NK-92 (cell line): ENCODE data around the gene DYNC1I2.
"Not testable (repeated sequence)": the region's sequence is repeated elsewhere in the genome, so short reads cannot be mapped to it uniquely, and the experiment has no call there.

ENCODE experiments used
- DNase-seq: peaks from one replicate; lab custom pipeline; 2025; ENCODE audit not compliant: unreplicated experiment; lab: John Stamatoyannopoulos, UW

The DYNC1I2 gene

DNA sequence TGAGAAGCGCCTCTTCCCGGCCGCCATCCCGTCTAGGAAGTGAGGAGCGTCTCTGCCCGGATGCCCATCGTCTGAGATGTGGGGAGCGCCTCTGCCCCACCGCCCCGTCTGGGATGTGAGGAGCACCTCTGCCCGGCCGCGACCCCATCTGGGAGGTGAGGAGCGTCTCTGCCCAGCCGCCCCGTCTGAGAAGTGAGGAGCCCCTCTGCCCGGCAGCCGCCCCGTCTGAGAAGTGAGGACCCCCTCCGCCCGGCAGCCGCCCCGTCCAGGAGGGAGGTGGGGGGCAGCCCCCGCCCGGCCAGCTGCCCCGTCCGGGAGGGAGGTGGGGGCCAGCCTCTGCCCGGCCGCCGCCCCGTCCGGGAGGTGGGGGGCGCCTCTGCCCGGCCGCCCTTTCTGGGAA is 87.3 kb downstream of the DYNC1I2 start:
- not testable (repeated sequence) for DNase-seq

DNA sequence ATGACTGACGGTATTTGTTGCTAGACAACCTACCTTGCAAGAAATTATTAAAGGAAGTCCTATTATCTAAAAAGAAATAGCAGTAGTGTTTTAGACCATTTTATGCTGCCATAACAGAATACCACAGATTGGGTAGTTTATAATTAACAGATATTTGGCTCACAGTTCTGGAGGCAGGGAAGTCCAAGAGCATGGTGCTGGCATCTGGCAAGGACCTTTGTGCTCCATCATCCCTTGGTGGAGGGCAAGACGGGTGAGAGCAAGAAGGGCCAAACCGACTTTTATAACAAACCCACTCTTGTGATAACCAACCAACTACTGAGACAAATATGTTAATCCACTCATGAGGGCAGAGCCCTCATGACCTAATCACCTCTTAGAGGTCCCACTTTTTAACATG is 91.2 kb downstream of the DYNC1I2 start:
- no peak for DNase-seq

DNA sequence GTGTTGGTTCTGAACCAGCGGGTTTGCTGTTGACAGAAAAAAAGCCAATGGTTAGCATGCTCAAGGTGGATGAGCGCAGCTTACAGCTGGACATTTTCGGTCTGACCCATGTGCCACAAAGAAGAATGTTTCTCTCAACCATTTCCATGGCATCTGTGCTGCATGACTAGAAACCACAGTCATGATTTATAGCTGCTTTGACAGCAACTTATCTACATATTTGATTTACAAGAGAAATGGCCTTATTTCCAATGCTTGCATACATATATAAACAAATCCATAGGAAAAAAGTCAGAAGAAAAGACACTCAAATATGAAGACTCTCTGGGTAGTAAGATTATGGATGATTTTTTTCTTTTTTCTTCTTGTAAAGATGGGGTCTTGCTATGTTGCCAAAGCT is 98.2 kb downstream of the DYNC1I2 start:
- DNase-seq, result no peak

DNA sequence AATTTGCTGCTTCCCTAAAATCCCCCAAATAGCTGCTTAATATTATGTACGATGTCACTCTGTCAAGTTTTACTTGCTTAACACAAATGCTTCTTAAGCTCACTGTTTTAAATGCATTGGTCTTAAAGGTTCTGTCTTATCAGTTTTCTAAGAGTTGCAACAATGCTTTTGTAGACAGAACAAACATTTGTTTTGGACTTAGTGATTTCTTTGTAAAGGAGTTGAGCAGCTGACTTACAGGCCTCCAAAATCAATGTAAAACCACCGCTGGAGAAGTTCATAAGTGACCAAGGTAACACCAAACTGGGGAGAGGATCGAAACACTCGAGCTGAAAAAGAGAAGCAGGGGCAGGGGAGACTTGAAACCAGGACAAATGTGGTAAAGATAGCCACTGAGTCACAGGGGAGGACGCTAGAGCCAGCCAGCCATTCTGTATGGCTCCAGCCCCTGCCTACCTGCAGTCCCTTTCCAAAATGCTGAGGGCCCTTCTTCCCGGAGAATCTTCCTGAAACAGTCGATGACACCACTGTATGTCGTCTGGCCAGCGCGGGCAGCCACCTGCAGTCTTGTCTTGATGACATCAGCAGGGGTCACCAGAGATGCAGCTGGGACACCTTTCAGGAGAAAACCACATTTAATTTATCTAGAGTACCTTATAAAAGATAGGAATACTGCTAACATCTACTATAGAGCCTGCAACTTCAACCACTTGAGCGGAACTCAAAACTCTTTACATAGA is 100.2 kb downstream of the DYNC1I2 start:
- no peak for DNase-seq

DNA sequence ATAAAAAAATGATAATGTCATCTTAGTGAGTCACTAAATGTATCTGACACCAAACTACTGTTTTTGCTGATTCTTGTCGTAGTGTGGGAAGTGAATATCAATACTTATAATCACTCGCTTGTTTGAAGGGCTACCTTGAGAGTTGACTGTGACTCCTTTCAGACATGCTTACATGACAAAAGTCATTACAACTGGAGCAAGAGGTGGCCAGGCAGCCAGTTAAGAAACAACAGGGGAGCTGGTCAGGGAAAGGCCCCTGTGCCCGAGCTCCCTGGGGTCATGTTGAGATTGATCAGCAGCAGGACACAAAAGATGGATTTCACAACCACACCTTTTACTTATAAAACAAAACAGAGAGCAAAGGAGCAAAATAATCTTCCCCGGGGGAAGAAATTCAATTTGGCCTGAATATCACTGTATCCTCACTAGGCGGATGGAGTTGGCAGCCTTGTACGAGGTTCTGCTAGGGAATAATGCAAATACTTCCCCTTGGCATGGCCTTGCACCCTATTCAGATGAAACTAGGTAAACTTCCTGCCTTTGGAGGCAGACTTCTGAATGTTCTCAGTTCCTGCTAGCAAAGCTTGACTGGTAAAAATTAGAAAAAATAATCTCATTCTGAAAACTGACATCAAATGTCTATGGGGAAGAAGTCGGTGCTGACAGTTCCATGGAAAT is 101.2 kb downstream of the DYNC1I2 start:
- no peak for DNase-seq

DNA sequence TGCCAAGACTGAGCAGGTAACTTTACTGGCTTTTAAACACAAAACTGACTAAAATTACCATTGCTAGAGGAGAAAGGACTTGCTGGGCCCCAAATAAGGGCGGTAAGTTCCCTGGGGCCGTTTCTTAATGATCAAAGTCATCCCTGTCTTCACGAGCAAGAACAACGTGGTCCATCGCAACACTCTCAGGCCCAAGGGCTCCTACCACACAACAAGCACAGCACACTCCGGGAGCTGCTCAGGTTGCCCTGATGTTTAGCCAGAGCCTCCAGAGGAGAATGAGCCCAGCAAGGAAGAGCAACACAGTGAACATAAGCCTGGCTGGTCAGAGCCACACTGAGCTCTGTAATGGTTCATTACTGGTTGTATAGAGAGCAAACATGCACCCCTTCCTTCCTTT is 102.7 kb downstream of the DYNC1I2 start:
- DNase-seq, result no peak

DNA sequence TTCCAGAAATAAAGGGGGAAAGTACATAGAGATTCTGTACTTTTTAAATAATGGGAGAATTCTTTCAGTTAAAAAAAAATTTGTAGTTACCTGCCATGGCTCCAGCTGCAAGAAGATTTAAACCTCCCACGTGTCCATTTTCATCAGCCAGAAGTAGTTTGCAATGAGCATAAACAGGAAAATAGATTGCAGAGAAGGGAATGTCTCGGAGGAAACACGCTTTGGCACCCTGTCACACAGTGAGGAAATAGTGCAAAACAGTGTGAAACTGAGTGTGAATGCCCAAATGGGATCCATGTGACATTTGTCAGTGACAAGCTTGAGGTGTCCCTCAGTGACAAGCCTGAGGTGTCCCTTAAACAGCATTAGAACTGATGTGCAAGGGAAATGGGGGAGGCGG is 104.1 kb downstream of the DYNC1I2 start:
- DNase-seq, result no peak

DNA sequence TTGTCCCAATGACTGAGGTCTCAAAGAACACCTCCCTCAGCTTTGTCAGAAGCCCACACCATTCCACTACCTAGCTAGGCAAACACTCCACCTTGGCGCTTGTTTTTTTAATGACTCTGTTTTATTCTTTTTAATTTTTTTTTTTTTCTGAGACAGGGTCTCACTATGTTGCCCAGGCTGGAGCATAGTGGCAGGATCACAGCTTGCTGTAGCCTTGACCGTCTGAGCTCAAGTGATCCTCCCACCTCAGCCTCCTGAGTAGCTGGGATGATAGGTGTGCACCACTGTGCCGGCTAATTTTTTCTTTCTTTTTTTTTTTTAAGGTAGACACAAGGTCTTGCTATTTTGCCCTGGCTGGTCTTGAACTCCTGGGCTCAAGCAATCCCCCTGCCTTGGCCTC is 104.9 kb downstream of the DYNC1I2 start:
- no peak for DNase-seq

DNA sequence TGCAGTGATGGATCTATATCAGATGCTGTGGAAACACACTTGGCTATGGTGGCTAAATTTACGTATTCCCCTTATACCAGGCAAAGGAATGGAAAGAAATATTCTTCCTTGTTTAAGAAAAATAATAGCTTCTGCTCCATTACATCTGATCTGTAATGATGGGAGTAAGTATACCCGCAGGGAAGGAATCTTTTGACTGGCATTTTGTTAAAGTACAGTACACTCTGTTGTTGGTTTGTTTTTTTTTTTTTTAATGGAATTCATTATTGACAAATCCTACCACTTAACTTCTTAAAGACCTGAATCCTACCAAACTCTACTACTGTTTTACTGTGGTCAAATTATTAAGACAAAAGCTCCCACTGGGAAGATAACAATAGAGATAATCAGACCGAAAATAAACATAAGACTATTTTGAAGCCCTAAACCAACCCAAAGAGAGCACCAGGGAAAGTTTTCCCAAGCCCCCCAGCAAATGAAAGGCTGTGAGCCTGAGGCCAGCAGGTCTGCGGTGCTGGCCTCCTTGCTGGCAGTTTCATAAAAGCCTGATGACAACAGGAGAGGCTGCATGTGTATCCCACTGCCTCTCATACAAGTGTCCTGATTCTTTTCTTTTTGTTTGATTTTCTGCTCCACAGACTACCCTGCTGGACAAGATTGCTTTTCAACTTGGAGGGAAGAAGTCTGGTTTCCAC is 105.8 kb downstream of the DYNC1I2 start:
- DNase-seq, result no peak

DNA sequence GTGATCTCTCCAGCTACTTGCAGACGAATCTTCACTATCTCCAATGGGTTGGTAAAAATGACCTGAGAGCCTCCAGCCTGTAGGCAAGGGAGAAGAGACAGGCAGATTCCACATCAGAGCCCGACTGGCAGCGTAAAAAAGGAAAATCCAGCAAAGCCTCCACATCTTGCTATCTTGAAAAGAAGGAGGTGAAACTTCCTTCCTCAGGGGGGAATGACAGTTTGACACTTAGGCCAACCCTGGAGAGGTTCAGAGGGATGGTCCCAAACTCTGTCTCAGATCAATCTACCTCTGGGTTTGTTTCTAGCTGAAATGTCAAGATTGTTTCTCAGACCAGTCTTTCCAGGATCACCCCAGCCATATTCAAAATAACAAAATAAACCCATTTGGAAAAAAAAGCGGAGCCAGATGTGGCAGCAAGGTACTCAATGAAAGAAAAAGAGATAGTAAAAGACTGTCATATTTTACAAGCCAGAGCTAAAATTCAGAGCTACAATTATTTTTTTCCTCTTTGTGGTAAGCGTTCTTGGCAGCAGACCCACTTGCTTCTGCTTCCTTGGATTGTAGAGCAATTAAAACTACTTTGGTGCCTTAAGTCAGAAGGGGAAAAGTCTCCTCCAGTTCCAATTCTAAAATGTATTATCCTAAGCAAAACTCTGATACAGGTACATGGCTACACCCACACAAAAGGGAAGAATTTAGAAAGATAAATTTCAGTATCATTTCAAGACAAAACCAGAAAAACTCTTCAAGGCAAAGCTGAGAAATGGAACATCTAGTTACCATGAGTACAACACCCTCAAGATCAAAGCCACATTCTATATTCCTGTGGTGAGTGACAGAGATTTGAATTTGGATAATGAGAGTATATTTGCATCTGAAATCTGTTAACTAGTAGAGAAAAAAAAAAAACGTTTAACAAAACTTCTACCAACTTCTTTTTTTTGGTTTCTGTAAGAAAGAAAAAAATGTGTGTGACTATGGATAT is 106.7 kb downstream of the DYNC1I2 start:
- DNase-seq, result no peak

DNA sequence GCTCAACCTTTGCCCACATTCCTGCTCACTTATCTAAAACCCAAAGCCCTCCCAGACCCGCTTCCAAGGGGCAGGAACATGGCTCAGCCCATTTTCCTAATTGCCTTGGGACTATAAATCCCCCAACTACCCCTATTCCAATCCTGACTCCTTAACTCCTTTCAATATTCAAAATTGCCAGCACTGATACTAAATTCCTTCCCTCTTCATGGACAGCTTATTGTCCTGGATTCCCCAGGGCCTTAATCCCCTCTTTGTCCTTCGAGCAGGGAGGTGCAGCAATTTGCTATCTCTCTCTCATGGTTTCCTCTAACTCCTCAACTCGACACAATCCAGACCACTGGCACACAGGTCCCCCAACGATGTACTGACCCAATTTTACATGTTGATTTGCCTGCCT is 107.6 kb downstream of the DYNC1I2 start:
- DNase-seq, result no peak
